Measurements from ENCODE around the gene TBL1XR1.
"Not testable (repeated sequence)": the region's sequence is repeated elsewhere in the genome, so short reads cannot be mapped to it uniquely, and the experiment has no call there.

TBL1XR1 gene

GRCh38 chr3:177184602-177185001 lies 12.7 kb downstream of the TBL1XR1 start:
- DNase-seq (ENCODE audit: low read depth, low spot score): not testable (repeated sequence)

GRCh38 chr3:177182352-177182751 lies 14.9 kb downstream of the TBL1XR1 start:
- no peak for DNase-seq (ENCODE audit: low read depth, low spot score)

GRCh38 chr3:177181418-177181817 lies 15.9 kb downstream of the TBL1XR1 start:
- DNase-seq (ENCODE audit: low read depth, low spot score): no peak

GRCh38 chr3:177180506-177180905 lies 16.8 kb downstream of the TBL1XR1 start:
- no peak for DNase-seq (ENCODE audit: low read depth, low spot score)

- no peak for DNase-seq (ENCODE audit: low read depth, low spot score)
Measured at GRCh38 chr3:177179281-177180067, 17.8 kb downstream of the TBL1XR1 start.

- DNase-seq (ENCODE audit: low read depth, low spot score): no peak
Measured at GRCh38 chr3:177177749-177178221, 19.5 kb downstream of the TBL1XR1 start.

- no peak for DNase-seq (ENCODE audit: low read depth, low spot score)
Measured at GRCh38 chr3:177174607-177175170, 22.6 kb downstream of the TBL1XR1 start.

DNA sequence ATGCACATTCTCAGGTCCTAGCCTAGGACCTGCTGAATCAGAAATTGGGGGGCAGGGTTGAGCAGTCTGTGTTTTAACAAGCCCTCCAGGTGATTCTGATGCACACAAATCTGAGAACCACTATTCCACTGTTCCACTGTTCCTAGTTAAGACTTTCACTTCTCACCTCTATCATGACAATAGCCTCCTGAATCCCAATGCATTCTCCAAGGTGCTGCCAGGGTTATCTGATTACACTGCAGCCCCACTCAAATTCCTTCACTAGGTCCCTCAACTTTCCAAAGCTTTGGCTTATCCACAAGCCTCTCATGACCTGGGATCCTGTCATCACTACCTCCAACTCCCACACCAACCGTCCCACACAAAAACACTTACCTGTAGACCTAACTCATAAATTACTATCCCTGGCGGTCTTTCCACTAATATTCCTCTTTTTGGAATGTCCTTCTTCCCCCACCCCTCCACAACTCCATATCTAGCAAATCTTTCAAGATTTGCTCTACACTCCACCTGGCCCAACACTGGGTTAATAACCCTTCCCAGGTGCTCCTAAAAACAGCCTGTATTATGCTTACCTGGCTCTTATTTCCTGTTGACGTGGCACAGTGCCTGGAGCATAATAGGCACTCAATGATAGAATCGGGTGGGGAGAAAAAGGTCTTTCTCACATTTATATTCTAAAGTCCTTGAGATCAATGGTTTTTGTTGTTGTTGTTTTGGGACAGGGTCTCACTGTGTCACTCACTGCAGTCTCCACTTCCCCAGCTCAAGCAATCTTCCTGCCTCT lies 27.2 kb downstream of the TBL1XR1 start:
- no peak for DNase-seq (ENCODE audit: low read depth, low spot score)

- DNase-seq (ENCODE audit: low read depth, low spot score): no peak
Measured at GRCh38 chr3:177168431-177168830, 28.9 kb downstream of the TBL1XR1 start.

DNA sequence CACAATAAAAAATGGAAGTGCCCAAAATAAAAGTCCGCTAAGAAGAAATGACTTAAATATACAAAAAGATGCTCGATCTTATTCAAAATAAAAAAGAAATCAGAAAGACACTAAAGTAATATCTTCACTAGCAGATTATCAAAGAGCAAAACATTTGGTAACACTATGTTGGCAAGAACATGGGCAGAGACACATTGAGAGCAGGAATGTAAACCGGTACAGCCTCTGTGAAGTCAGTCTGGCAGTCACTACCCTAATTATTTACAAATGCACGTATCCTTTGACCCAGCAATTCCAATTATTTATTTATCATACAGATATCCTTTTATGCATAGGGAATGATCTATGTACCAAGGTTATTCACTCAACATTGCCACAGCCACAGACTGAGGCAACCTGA lies 34.5 kb downstream of the TBL1XR1 start:
- no peak for DNase-seq (ENCODE audit: low read depth, low spot score)

DNA sequence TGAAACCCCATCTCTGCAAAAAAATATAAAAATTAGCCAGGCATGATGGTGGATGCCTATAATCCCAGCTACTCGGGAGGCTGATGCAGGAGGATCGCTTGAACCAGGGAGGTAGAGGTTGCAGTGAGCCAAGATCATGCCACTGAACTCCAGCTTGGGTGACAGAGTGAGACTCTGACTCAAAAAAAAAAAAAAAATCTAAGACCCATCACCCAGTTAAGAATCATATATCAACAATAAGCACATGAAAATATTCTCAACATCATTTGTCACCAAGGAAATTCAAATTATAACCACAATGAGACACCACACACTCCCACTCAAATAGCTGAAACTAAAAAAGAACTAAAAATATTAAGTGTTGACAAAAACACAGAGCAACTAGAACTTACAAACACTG lies 35.7 kb downstream of the TBL1XR1 start:
- not testable (repeated sequence) for DNase-seq (ENCODE audit: low read depth, low spot score)

GRCh38 chr3:177158461-177158860 lies 38.8 kb downstream of the TBL1XR1 start:
- DNase-seq (ENCODE audit: low read depth, low spot score): no peak

DNA sequence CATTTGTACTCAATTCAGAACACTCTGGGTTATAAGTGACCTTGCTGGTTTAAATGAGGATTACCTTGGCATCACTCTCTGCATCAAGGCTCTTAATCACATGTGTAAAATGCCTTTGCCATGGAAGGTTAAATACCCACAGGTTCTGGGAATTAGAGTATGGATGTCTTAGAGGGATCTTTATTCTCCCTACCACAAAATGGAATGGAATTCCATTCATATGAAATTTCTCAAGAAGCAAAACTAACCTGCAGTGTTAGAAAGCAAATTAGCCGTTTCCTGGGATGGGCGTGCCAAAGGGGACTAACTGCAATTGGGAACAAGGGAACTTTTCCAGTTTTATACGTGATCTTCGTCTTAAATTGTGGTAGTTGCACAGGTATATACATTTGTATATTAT lies 39.8 kb downstream of the TBL1XR1 start:
- DNase-seq (ENCODE audit: low read depth, low spot score): no peak

DNA sequence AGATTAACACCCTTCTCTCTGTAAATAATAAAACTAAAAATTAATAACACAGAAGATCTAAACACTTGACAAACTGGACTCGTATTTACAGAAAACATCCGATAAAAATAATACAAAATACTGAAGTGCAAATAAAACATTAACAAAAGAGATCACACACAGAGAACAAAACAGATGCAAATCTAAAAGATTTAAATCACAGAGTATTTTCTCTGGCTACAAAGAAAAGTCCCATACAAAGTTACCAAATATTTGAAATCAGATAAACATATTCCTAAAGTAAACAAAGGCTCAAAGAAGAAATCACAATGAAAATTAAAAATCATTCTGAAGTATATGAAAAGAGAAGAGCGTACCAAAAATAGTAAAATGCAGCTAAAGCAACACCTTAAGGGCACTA lies 42.5 kb downstream of the TBL1XR1 start:
- no peak for DNase-seq (ENCODE audit: low read depth, low spot score)

- DNase-seq (ENCODE audit: low read depth, low spot score): no peak
Measured at GRCh38 chr3:177150970-177151627, 46.2 kb downstream of the TBL1XR1 start.

GRCh38 chr3:177150218-177150916 lies 46.9 kb downstream of the TBL1XR1 start:
- no peak for DNase-seq (ENCODE audit: low read depth, low spot score)

DNA sequence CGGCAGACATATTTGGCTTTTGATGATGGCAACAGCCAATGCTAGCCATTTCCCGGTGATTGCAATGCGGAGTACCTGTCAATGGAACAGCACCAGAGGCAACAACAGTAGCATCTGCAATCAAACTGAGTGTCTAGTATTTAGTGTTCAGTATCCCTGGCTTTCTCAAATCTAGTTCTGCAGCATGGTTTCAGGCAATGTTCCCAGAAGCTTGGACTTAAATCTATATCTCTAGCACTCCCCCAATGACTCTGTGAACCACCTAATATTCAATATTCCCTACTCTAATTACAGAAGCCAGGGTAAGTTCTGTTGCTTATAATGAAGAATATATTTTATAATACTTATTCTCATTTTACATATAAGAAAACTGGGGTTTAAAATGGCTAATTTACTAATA lies 48.2 kb downstream of the TBL1XR1 start:
- no peak for DNase-seq (ENCODE audit: low read depth, low spot score)

GRCh38 chr3:177147790-177148189 lies 49.5 kb downstream of the TBL1XR1 start:
- no peak for DNase-seq (ENCODE audit: low read depth, low spot score)

DNA sequence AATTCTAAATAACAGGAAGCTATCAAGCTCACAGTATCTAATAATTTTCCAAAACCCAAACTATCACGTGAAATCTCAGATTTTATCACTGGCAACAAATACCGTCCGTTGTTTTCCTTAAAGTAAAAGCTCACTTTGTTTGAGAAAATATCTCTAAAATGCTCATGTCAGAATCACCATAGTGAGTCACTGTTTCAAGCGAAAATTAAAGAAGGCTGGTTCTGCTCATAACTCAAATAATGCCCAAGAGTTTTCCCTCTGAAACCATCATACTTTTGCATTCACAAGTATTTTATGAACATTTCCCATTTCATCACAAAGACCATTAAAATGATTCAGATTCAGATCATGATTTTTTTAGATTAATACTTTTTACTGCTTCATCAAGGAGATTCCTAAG lies 50.6 kb downstream of the TBL1XR1 start:
- DNase-seq (ENCODE audit: low read depth, low spot score): no peak

DNA sequence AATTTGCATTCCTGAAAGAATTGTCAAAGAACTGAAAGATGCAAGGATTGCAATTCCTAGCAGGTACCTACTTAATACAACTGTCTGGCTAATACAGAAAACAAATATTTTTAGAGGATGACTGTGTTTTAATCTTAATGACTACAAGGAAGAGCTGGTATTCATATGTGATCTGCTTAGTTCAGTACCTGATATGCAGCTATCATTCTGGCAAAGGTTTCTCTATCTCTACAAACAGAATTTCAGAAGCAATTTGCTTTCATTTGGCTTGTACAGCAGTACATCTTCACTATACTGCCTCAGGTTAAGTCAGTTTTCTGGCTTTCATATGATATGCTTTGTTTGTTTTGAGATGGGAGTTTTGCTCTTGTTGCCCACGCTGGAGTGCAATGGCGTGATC lies 51.3 kb downstream of the TBL1XR1 start:
- no peak for DNase-seq (ENCODE audit: low read depth, low spot score)

GRCh38 chr3:177145381-177145780 lies 51.9 kb downstream of the TBL1XR1 start:
- no peak for DNase-seq (ENCODE audit: low read depth, low spot score)

Measured in ELF-1 (cell line).